HG03095 (cell line): ENCODE measurements around the gene NPIPB9.

ENCODE experiments used
- ATAC-seq: cut with Tn5 transposase; IDR thresholded peaks from one replicate; pipeline ENCODE4 v1.9.1; 2021; ENCODE audit warnings: moderate library complexity; ENCODE audit not compliant: unreplicated experiment

Gene NPIPB9

GRCh38 chr16:28821874-28822519 lies 70.4 kb downstream of the NPIPB9 start:
- ATAC-seq: no peak
